ENCODE data around the gene NUDT21. TPM values are rescaled to one million over a fixed set of nuclear protein-coding genes. Genes with fewer than 3 reads are reported as not detected.

Gene NUDT21
- total and polyA plus RNA-seq, 8 donors, result 6.4 to 174 (median 27.7) TPM

DNA sequence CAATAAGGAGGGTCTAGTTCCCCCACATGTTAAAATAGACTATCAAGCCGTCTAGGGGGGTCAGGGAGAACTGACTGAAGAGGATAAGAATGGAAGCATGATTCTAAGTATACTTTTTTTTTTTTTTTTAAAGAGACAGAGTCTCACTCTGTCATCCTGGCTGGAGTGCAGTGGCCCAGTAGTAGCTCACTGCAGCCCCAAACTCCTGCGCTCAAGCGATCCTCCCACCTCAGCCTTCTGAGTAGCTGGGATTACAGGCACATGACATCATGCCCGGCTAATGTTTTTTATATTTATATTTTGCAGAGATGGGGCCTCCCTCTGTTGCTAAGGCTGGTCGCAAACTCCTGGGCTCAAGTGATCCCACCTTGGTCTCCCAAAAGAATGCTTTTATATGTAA is 40.0 kb downstream of the NUDT21 start:
- TF ChIP-seq, protein P1, sequence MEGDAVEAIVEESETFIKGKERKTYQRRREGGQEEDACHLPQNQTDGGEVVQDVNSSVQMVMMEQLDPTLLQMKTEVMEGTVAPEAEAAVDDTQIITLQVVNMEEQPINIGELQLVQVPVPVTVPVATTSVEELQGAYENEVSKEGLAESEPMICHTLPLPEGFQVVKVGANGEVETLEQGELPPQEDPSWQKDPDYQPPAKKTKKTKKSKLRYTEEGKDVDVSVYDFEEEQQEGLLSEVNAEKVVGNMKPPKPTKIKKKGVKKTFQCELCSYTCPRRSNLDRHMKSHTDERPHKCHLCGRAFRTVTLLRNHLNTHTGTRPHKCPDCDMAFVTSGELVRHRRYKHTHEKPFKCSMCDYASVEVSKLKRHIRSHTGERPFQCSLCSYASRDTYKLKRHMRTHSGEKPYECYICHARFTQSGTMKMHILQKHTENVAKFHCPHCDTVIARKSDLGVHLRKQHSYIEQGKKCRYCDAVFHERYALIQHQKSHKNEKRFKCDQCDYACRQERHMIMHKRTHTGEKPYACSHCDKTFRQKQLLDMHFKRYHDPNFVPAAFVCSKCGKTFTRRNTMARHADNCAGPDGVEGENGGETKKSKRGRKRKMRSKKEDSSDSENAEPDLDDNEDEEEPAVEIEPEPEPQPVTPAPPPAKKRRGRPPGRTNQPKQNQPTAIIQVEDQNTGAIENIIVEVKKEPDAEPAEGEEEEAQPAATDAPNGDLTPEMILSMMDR (IDR thresholded peaks at IDR 0.05), result no peak
- Histone ChIP-seq H3K4me1 (peaks cover 0 to 27% (median 9%) of the 10 kb centered on the region in 4 donors), H3K36me3 (peaks cover 7 to 66% (median 56%) of the 10 kb centered on the region in 4 donors), H3K9me3 (no peaks in the 10 kb centered on the region), H3K4me3 (no peak overlapping the region), H3K27ac (no peak overlapping the region), H3K27me3 (no peaks in the 10 kb centered on the region)
- DNase-seq, result no peak
- intact Hi-C loops (cut with DNase I; ENCODE audit: low total_unique reads), result no loop called here
- WGBS, 5 donors, result 79 to 97% (median 90%) methylated on average over 5 of the region's 5 CpGs

DNA sequence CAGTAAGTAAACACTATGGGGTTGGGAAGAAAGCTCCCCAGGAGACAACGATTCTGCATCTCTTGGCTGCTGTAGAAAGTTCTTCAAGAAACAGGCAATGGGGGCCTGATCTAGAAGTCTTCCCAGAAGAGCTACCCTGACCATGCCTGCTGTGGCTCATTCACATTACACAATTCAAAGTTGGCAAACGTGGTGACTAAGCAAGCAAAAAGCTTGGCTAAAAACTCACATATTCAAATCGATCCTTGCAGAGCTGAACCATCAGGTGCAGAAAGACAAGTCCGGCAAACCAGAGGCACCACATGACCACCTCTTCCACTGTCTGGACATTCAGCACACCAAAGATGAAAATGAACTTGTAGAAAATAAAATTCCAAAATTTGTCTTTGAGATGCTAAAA is 41.9 kb downstream of the NUDT21 start:
- peaks cover 16 to 81% (median 71%) of the 10 kb centered on the region in 4 donors for H3K36me3 ChIP-seq
- 46 to 63% (median 51%) methylated on average over 4 of the region's 4 CpGs for WGBS, 5 donors
- no peak for DNase-seq
- intact Hi-C loops (cut with DNase I; ENCODE audit: low total_unique reads), result no loop called here
- no peaks in the 10 kb centered on the region for H3K27me3 ChIP-seq
- peak overlapping the region in 4 of 5 donors; percentile 12 to 62 (median 49) for H3K27ac ChIP-seq
- peaks cover 0 to 10% (median under 1%) of the 10 kb centered on the region in 4 donors for H3K4me1 ChIP-seq
- TF ChIP-seq POLR2A (IDR thresholded peaks at IDR 0.05), result no peak
- no peak for TF ChIP-seq EP300 (IDR thresholded peaks at IDR 0.05)
- no peak for TF ChIP-seq POLR2AphosphoS5 (IDR thresholded peaks at IDR 0.05)
- TF ChIP-seq, protein P1 (IDR thresholded peaks at IDR 0.05), result no peak
- no peaks in the 10 kb centered on the region for H3K9me3 ChIP-seq
- H3K4me3 ChIP-seq, result no peak overlapping the region

GRCh38 chr16:56408379-56409098 is 42.6 kb downstream of the NUDT21 start:
- Histone ChIP-seq H3K4me3 (no peak overlapping the region), H3K36me3 (peaks cover 16 to 88% (median 77%) of the 10 kb centered on the region in 4 donors), H3K4me1 (peaks cover 0 to 8% (median 0%) of the 10 kb centered on the region in 4 donors), H3K9me3 (no peaks in the 10 kb centered on the region), H3K27me3 (no peaks in the 10 kb centered on the region), H3K27ac (peak overlapping the region in 3 of 5 donors; percentile 12 to 62 (median 51))
- WGBS, 5 donors, result 70 to 79% (median 76%) methylated on average over 7 of the region's 7 CpGs
- intact Hi-C loops (cut with DNase I; ENCODE audit: low total_unique reads), result no loop called here
- TF ChIP-seq POLR2A (IDR thresholded peaks at IDR 0.05) (no peak), EP300 (IDR thresholded peaks at IDR 0.05) (no peak), POLR2AphosphoS5 (IDR thresholded peaks at IDR 0.05) (no peak)
- TF ChIP-seq, protein P1 (IDR thresholded peaks at IDR 0.05), result no peak
- peak in 1 of 2 donors; percentile 59 for DNase-seq

DNA sequence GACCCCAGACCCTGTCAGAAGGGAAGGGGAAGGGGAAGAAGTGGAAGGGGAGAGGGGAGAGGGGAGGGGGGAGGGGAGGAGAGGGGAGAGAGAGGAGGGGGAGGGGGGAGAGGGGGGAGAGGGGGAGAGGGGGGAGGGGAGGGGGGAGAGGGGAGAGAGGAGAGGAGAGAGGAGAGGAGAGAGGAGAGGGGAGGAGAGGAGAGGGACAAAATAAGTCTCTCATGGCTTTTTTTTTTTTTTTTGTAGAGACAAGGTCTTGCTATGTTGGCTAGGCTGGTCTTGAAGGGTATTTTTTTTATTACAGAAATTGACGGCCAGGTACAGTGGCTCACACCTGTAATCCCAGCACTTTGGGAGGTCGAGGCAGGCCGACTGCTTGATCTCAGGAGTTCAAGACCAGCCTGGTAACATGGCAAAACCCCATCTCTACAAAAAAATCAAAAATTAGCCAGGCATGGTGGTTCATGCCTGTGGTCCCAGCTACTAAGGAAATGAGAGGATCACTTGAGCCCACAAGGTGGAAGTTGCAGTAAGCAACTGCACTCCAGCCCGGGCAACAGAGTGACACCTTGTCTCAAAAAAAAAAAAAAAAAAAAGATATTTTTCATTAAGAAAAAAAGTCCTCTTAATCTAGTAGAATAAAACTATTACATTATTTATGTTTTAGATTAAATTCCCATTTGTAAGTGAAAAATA is 45.0 kb downstream of the NUDT21 start:
- Histone ChIP-seq H3K27me3 (no peaks in the 10 kb centered on the region), H3K9me3 (no peaks in the 10 kb centered on the region), H3K36me3 (peaks cover 34 to 88% (median 78%) of the 10 kb centered on the region in 4 donors), H3K4me1 (peaks cover 0 to 8% (median 0%) of the 10 kb centered on the region in 4 donors), H3K27ac (no peak overlapping the region), H3K4me3 (no peak overlapping the region)
- DNase-seq, result no peak
- intact Hi-C loops (cut with DNase I; ENCODE audit: low total_unique reads), result no loop called here
- 77 to 95% (median 82%) methylated on average over 4 of the region's 4 CpGs for WGBS, 5 donors
- TF ChIP-seq POLR2AphosphoS5 (IDR thresholded peaks at IDR 0.05) (no peak), POLR2A (IDR thresholded peaks at IDR 0.05) (no peak), EP300 (IDR thresholded peaks at IDR 0.05) (no peak)
- TF ChIP-seq, protein P1 (IDR thresholded peaks at IDR 0.05), result no peak

All from stomach (tissue), 9 donors.